GM18517 (cell line): ENCODE data around the gene FCSK.
A peak's percentile ranks its signal among the peaks of the same experiment; 100 is the strongest.

Experiments
- ATAC-seq: cut with Tn5 transposase; IDR thresholded peaks from one replicate; pipeline ENCODE4 v1.9.1; 2021; ENCODE audit warnings: mild to moderate bottlenecking, moderate library complexity; ENCODE audit not compliant: unreplicated experiment

Gene FCSK

DNA sequence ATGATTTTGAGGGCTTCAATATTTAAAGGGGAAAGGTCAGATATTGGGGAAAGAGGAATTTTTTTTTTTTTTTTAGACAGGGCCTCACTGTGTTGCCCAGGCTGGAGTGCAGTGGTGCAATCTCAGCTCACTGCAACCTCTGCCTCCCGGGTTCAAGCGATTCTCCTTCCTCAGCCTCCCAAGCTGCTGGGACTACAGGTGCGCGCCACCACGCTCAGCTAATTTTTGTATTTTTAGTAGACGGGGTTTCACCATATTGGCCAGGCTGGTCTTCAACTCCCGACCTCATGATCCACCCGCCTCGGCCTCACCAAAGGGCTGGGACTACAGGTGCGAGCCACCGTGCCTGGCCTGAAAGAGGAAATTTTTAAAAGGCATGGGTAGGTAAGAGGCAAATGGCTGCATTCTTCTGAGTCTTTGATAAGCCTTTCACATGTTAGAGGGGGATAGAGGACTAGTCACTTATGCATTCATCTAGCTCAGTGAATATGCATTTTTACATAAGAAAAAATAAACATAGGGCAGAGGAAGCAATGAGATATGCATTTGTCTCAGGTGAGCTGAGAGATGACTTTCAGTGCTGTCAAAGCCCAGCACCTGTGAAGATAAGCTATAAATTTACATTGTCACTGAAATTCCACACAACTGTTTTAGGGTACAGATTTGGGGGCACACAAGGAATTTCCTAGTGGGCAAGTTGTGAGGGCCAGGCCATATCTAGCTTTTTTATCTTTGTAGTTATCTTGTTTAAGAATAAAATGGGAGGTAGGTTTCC, 1.1 kb upstream of the FCSK start:
- ATAC-seq, result no peak

DNA sequence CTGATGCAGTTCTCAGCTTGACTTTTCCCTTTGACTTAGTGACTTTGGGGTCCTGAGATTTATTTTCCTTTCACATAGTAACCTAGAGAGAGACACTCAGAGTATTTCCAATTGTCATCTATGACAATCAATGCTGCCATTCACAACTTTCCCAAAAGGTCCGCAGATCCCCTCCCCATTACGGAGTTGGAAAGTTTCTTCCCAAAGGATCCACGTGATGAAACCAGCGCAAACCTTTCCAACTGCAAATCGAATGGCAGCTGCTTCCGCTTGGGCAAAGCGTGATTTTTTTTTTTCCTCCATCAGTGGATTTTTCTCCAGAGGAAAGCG, 538 bp upstream of the FCSK start:
- ATAC-seq, result peak; percentile 8

DNA sequence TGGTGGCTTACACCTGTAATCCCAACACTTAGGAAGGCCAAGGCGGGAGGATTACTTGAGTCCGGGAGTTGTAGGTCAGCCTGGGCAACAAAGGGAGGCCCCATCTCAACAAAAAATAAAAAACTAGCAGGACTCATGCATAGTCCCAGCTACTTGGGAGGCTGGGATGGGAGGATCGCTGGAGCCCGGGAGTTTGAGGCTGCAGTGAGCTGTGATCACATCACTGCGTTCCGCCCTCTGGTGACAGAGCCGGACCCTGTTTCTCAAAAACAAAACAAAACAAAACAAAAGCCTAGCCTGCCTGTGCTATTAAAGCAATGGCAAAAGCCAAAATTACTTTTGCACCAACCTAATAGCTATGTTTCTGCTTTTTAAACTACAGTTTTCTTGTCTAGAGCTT, 1.5 kb downstream of the FCSK start:
- no peak for ATAC-seq

DNA sequence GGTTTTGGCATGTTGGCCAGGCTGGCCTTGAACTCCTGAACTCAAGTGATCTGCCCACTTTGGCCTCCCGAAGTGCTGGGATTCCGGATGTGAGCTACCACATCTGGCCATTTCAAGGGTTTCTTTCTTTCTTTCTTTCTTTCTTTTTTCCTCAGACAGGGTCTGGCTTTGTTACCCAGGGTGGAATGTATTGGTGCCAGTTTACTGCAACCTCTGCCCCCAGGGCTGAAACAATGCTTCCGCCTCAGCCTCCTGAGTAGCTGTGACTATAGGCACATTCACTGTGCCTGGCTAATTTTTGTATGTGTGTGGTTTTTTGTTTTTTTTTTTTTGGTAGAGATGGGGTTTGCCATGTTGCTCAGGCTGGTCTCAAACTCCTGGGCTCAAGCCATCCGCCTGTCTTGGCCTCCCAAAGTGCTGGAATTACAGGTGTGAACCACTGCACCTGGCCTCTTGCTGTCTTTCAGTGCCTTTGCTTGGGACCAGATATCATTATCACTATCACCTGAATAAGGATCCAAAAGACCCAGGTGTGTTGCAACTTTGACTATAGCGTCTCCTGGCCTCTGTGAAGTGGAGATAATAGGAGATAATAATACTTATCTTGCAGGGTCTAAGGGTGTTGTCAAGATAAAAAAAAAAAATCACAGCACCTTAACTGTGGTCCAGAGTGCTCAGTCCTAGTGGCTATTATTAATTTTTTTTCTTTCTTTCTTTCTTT, 3.2 kb downstream of the FCSK start:
- no peak for ATAC-seq

DNA sequence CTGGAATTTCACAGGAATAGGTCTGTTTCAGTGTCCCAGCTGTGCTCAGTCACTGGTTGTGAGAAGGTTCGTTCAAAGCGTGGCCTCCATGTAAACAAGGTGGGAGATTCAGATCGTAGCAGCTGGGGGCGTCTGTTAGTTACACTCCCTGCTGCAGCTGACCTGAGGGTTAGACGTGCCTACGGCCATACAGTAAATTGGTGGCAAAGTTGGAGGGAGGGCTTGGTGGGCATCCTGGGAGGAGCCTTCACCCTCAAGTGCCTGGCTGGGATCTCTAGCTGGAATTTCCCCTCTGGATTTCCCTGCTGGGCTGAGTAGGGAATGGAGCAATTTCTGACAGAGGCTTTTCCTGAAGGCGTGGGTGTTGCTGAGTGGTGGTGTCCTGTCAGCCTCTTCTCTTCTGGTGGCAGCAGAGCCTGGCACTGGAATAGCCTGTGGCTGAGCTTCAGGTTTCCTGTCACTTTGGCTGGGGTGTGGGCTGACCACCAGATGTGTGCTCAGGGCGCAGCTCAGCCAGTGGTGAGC, 6.4 kb downstream of the FCSK start:
- ATAC-seq, result no peak

DNA sequence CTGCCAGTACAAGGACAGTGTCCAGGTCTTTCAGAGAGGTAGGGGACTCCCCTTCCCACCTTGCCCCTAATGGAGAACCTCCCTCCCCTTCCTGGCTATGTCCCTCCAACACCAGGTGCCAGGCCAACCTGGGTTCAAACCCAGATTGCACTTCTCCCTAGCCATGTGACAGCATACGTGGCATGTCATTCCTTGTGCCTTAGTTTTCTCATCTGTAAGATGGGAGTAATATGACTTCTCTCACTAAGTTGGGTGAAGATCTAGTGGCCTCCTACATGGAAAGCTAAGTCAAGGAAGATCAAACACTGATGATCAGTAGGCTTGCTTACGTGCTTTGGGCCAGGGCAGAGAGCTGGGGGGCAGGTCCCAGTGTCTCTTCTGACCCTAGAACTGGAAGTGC, 8.8 kb downstream of the FCSK start:
- ATAC-seq, result no peak

DNA sequence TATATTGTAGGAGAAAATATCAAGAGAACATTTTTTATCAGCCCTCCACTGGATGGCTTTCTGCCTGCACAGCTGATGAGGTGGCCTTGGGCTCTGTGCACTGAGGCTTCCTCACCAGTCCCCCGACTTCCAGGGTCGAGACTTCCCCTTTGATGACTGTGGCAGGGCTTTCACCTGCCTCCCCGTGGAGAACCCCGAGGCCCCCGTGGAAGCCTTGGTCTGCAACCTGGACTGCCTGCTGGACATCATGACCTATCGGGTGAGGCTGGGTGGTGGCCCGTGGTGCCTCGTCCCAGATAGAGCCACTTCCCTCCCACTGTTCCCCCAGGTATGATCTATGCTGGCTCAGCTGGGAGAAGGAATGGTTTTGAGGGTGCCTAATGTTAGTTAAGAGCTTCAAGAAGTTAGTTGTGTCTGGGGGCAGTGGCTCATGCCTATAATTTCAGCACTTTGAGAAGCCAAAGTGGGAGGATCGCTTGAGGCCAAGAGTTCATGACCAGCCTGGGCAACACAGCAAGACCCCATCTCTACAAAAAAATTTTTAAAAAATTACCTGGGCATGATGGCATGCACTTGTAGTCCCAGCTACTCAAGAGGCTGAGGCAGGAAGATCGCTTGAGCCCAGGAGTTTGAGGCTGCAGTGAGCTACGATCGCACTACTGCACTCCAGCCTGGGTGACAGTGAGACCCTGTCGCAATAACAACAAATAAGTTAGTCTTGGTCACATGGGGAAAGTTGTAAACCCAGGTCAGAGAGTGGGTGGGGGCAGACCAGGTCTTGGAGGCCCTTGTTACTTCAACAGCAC, 11.8 kb downstream of the FCSK start:
- ATAC-seq, result no peak

DNA sequence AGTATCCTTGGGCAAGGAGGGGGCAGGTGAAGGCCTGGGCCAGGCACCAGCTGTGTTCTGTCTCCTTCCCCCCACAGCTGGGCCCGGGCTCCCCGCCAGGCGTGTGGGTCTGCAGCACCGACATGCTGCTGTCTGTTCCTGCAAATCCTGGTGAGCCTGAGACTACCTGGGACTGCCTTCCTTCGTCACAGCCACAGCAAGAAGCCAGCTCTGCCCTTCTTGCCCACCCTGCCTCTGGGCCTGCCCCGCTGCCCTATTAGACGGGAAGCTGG, 12.3 kb downstream of the FCSK start:
- no peak for ATAC-seq

DNA sequence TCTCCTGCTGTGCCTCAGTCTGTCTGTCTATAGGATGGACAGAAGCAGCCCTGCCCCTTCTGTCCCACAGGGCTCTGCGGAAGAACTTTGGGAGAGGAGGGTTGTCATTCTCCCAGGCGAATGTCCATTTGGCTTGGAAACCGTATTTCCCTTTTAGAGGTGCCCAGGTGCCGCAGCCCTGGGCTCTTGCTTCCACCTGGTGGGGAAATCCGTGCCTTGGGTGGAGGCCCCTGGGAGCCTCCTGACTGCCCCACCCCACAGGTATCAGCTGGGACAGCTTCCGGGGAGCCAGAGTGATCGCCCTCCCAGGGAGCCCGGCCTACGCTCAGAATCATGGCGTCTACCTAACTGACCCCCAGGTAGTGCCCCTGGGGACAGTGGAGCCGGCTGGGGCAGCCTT, 12.7 kb downstream of the FCSK start:
- ATAC-seq, result no peak

DNA sequence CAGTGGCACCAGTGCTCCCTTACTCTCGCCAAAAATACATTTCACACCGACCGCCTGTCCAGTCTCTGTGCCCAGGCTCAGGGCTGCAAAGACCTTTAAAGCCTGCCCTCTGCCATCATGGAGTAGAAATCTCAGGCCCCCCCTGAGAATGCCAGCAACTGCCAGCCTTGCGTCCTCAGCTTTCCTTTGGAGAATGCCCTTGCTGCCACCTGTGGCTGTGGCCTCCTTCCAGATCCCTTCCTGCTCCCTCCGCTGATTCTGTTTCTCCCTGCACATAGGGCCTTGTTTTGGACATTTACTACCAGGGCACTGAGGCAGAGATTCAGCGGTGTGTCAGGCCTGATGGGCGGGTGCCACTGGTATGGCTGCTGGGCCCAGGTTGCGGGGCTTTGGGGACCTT, 13.2 kb downstream of the FCSK start:
- no peak for ATAC-seq

DNA sequence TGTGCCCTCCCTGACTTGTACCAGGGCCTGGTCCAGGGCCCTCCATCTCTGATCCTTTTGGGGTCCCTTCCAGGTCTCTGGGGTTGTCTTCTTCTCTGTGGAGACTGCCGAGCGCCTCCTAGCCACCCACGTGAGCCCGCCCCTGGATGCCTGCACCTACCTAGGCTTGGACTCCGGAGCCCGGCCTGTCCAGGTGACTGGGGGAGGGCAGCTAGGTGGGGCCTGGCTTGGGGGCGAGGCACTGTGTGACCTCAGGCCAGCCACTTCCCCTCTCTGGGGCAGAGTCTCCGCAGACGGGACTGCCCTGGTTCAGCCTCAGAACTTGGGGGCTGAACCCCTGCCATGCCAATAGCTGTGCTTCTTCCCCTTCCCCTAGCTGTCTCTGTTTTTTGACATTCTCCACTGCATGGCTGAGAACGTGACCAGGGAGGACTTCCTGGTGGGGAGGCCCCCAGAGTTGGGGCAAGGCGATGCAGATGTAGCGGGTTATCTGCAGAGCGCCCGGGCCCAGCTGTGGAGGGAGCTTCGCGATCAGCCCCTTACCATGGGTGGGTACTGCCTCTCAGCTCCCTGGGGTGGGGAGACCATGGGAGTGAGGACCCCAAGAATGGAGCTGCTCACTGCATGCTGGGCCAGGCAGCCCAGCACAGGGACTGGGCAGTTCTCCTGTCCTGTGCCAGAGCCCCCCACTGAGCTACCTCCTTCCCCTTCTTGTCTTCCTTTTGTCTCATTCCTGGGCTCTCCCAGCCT, 14.6 kb downstream of the FCSK start:
- no peak for ATAC-seq

DNA sequence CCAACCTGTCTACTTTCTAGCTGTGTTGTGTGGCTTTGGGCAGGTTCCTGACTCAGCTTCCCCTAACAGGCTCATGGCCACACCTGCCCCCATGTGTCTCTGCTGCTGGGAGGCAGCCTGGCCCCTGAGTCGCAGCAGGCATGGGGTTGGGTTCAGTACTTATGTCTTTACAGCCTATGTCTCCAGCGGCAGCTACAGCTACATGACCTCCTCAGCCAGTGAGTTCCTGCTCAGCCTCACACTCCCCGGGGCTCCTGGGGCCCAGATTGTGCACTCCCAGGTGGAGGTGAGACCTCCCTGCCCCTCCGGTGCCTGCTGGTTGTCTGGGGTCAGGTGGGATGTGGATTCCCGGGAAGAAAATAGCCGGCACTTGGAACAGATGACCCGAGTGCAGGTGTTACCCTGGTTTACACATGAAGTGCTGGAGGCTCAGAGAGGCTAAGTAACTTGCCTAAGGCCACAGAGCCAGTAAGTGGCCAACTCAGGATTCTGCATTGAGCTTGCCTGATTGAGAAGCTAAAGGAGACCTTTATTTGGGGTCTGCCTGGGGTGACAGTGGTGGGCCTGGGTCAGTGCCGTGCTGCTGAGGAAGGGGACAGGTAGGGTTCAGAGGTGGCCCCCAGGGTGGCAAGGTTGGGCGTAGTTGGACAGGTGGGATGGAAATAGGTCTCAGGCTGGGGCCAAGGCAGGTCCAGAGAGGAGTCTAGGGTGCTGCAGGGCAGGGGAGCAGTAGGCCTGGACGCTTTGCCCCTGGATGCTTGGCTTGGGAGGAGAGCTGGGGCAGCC, 15.9 kb downstream of the FCSK start:
- no peak for ATAC-seq

DNA sequence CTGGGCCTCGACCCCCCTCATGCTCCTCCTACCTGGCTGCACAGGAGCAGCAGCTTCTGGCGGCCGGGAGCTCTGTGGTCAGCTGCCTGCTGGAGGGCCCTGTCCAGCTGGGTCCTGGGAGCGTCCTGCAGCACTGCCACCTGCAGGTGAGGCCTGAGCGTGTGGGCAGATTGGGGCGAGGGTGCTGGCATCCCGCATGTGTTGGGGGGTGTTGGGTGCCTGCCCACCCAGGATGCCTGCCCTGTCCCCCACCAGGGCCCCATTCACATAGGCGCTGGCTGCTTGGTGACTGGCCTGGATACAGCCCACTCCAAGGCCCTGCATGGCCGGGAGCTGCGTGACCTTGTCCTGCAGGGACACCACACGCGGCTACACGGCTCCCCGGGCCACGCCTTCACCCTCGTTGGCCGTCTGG, 16.5 kb downstream of the FCSK start:
- no peak for ATAC-seq

DNA sequence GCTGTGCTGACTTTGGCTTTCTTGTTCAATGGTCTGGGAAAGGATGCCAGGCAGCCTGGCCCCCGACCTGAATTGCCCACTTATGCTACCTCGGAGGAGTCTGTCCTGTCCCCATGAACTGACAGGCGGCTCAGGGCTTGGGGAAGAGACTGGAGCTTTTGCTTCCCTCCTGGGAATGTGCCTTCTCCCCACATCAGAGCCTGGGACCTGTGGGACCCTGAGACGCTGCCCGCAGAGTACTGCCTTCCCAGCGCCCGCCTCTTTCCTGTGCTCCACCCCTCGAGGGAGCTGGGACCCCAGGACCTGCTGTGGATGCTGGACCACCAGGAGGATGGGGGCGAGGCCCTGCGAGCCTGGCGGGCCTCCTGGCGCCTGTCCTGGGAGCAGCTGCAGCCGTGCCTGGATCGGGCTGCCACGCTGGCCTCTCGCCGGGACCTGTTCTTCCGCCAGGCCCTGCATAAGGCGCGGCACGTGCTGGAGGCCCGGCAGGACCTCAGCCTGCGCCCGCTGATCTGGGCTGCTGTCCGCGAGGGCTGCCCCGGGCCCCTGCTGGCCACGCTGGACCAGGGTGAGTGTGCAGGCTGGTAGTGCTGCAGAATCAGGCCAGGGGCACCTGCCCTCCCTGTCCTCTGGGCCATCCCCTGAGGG, 18.5 kb downstream of the FCSK start:
- ATAC-seq, result no peak

DNA sequence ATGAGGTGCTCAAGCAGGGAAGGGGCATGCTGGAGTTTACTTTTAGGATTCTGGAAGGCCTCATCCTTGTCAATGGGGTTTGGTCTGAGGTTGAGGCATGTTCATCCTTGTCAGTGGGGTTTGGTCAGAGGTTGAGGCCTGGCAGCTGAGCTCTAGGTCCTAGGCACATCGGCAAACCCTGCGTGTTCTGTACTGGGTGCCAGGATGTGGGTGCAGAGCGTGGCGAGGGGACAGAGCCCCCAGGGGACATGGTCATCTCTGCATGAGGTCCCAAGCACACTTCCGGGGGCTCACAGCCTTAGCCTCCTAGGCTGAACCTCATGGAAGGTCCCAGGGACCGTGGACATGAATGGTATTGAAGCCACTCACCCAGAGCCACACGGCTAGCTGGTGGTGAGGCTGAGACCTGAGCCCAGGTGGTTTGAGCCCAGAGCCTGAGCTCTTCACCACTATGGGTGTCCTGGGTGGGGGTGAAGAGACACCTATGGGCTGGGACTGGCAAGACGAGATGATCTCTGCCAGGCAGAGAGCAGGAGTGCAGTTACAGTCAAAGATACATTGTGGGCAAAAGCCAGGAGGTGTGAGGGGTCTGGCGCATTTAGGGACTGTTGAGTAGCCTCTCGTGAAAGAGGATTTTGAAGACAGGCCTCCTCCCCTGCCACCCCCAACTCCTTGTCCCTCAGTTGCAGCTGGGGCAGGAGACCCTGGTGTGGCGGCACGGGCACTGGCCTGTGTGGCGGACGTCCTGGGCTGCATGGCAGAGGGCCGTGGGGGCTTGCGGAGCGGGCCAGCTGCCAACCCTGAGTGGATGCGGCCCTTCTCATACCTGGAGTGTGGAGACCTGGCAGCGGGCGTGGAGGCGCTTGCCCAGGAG, 19.3 kb downstream of the FCSK start:
- no peak for ATAC-seq

DNA sequence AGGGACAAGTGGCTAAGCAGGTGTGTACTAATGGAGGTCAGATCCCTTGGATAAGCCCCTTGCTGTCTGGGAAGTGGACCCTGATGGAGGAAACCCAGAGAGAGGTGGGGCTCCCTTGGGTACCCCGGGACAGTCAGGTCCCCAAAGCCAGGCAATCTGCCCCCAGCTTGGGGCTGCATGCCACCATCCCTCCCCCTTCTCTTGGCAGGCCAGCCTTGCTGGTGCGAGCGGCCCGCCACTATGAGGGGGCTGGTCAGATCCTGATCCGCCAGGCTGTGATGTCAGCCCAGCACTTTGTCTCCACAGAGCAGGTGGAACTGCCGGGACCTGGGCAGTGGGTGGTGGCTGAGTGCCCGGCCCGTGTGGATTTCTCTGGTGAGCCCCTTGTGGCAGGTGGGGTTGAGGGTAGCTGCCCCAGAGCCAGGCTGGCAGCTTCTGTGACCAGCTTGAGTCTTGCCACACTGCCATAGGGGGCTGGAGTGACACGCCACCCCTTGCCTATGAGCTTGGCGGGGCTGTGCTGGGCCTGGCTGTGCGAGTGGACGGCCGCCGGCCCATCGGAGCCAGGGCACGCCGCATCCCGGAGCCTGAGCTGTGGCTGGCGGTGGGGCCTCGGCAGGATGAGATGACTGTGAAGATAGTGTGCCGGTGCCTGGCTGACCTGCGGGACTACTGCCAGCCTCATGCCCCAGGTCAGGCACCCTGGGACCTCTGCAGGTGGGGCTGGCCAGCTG, 20.1 kb downstream of the FCSK start:
- no peak for ATAC-seq

DNA sequence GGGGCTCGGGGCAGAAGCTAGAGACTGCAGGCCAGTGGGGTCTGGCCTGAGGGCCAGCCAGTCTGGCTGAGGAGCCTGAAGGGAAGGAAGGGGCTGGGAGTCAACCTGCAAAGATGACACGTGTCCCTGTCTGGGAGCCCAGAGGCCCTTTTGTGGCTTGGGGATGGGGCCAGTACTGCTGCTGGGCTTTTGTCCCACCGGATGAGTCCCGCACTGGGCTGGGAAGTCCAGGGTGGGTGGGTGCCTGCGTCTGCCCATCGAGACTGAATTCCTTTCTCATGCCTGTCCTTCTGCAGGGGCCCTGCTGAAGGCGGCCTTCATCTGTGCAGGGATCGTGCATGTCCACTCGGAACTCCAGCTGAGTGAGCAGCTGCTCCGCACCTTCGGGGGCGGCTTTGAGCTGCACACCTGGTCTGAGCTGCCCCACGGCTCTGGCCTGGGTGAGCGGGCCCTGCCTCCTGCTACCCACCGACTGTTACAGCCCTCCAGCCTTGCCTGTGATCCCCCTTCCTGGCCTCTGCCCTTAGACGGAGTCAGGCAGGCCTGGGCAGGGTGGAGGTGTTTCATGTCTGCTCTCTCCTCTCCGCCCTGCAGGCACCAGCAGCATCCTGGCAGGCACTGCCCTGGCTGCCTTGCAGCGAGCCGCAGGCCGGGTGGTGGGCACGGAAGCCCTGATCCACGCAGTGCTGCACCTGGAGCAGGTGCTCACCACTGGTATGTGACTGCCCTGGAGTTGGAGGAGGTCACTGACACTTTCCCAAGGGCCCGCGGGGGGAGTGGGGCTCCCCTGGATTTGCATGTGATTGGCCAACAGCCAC, 20.9 kb downstream of the FCSK start:
- ATAC-seq, result no peak
